Measurements from ENCODE around the gene SPTA1.

- TF ChIP-seq CTCF (IDR thresholded peaks at IDR 0.05 in 8 of 11, conservative IDR thresholded peaks at IDR 0.05 in 3 of 11), result no peak
- TF ChIP-seq POLR2A (IDR thresholded peaks at IDR 0.05), result no peak
These were observed 522 bp upstream of the SPTA1 start for GRCh38 chr1:158687037-158687436.

Measured in spleen (tissue), 7 donors.